IMR-90 (cell line): ENCODE data around the gene SRSF7.

ENCODE experiments used
- CEBPB ChIP-seq: IDR thresholded peaks from 2 replicates; pipeline ENCODE4 v1.6.1; 2012; ENCODE audit warnings: low read depth, low read length, improper control_type of control experiment
- CTCF ChIP-seq: conservative IDR thresholded peaks from 2 replicates; pipeline ENCODE4 v1.5.1; 2012; ENCODE audit warnings: mild to moderate bottlenecking, low read depth, low read length, improper control_type of control experiment
- ELK1 ChIP-seq: fragments of 150-350 bp; IDR thresholded peaks from 2 replicates; pipeline ENCODE4 v1.6.1; 2016; ENCODE audit warnings: low read depth, mild to moderate bottlenecking, low read length, moderate library complexity, borderline replicate concordance
- NFE2L2 ChIP-seq: fragments of 150-350 bp; IDR thresholded peaks from 2 replicates; pipeline ENCODE4 v1.6.1; 2016; ENCODE audit warnings: low read depth, mild to moderate bottlenecking, low read length
- POLR2A ChIP-seq: IDR thresholded peaks from 2 replicates; pipeline ENCODE4 v1.6.1; 2012; ENCODE audit warnings: mild to moderate bottlenecking, low read depth, low read length
- RAD21 ChIP-seq: IDR thresholded peaks from 2 replicates; pipeline ENCODE4 v1.6.1; 2012; ENCODE audit warnings: low read length, improper control_type of control experiment
- RCOR1 ChIP-seq: IDR thresholded peaks from 2 replicates; pipeline ENCODE4 v1.6.1; 2012; ENCODE audit warnings: mild to moderate bottlenecking, low read length, improper control_type of control experiment; ENCODE audit not compliant: insufficient replicate concordance
- RFX5 ChIP-seq: IDR thresholded peaks from 2 replicates; pipeline ENCODE4 v1.8.0; 2012; ENCODE audit warnings: low read depth, mild to moderate bottlenecking, low read length, moderate library complexity
- SMC3 ChIP-seq: fragments of 150-350 bp; IDR thresholded peaks from 2 replicates; pipeline ENCODE4 v1.6.1; 2016; ENCODE audit warnings: low read depth, mild to moderate bottlenecking, antibody characterized with exemption, low read length, moderate library complexity

GRCh38 chr2:38702413-38702812 lies 48.7 kb downstream of the SRSF7 start:
- TF ChIP-seq CTCF (no peak), RFX5 (no peak), POLR2A (peak; percentile 32; the same call in 1 of the 2 replicates), RAD21 (no peak), CEBPB (0 out of 2 replicates have a peak, but pooled peaks have one; percentile 6), ELK1 (no peak), RCOR1 (no peak), NFE2L2 (0 out of 2 replicates have a peak, but pooled peaks have one; percentile 9), SMC3 (no peak)
